WERI-Rb-1 (cell line): ENCODE results near the gene KCNH1.

Source experiments
- DNase-seq: peaks from one replicate; pipeline ENCODE4 v3.0.0-alpha.2; 2020
- H3K27ac ChIP-seq: fragments of 250-450 bp; sonication (Bioruptor Pico); 2 replicates; pipeline ENCODE4 v1.5.1; 2020; ENCODE audit warnings: mild to moderate bottlenecking, moderate library complexity
- H3K27me3 ChIP-seq: fragments of 250-450 bp; sonication (Bioruptor Pico); 2 replicates; pipeline ENCODE4 v1.5.1; 2021; ENCODE audit warnings: mild to moderate bottlenecking, low read depth, moderate library complexity; ENCODE audit not compliant: insufficient read depth, severe bottlenecking
- H3K36me3 ChIP-seq: fragments of 250-450 bp; sonication (Bioruptor Pico); 2 replicates; pipeline ENCODE4 v1.5.1; 2020; ENCODE audit warnings: mild to moderate bottlenecking, moderate library complexity
- H3K4me3 ChIP-seq: 2 replicates; pipeline ENCODE4 v1.5.1; 2011; ENCODE audit warnings: low read depth, mild to moderate bottlenecking, control low read depth, low read length
- H3K9me3 ChIP-seq: fragments of 250-450 bp; sonication (Bioruptor Pico); 2 replicates; pipeline ENCODE4 v1.5.1; 2021; ENCODE audit warnings: mild to moderate bottlenecking, moderate library complexity; ENCODE audit not compliant: severe bottlenecking
- CTCF ChIP-seq: IDR thresholded peaks from 2 replicates; pipeline ENCODE4 v1.5.1; 2011; ENCODE audit warnings: low read depth, mild to moderate bottlenecking, control low read depth, inconsistent platforms, low read length

Gene KCNH1

DNA sequence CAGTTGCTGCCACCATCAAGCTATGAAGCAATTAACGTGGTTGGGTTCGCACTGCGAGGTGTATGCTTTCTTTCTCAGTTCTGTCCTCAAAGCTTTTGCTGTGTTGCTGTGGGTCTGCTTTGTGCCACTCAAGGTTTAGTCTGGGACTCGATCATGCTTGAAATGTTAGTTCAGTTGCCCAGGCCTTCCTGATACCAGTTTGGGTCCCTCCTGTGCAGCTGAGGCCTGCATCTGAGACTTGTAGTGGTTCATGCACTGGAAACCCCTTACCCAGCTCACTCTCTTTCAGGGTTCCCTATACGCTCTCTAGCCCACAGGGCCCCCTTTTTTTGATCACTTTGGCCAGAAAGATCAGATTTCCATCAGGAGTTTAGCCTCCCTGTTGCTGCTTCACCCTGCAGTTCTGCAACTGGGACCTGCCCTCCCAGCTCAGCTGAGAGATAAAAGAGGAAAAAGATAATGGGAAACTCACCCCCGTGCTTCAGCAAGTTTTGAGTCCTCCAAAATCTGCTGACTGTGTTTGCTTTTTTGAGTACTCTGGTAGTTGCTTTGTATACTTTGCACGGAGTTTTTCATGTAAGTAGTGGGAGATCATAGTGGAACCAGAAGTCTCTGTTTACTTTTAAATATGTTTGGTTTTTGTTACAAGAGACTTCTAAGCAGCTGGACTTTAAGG, 488.2 kb downstream of the KCNH1 start:
- no peak for TF ChIP-seq CTCF
- Histone ChIP-seq H3K27ac (no peak overlapping the region), H3K27me3 (no peaks in the 10 kb centered on the region), H3K9me3 (no peaks in the 10 kb centered on the region), H3K4me3 (no peak overlapping the region), H3K36me3 (no peaks in the 10 kb centered on the region)
- no peak for DNase-seq

DNA sequence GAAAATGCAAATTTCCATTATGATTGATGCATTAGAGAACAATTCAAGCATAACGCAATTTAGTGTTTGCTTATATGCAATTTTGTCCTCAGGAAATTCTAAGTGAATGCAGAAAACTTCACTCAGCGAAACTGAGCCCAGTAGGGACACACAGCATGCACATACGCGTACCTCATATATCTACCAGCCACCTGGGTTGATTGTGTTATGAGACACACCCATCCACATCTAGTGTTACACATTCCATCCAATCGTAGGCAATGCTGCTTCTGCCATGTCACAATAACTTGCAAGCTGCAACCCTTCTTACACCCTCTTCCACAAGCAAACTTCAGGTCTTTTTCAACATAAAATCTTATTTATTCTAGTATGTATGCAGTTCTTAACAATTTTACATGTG, 492.4 kb downstream of the KCNH1 start:
- DNase-seq, result no peak
- Histone ChIP-seq H3K27ac (no peak overlapping the region), H3K4me3 (no peak overlapping the region), H3K27me3 (no peaks in the 10 kb centered on the region), H3K36me3 (no peaks in the 10 kb centered on the region), H3K9me3 (no peaks in the 10 kb centered on the region)
- no peak for TF ChIP-seq CTCF

GRCh38 chr1:210635108-210635507, 498.8 kb downstream of the KCNH1 start:
- TF ChIP-seq CTCF, result no peak
- no peak for DNase-seq
- Histone ChIP-seq H3K27me3 (no peaks in the 10 kb centered on the region), H3K36me3 (no peaks in the 10 kb centered on the region), H3K27ac (no peak overlapping the region), H3K9me3 (no peaks in the 10 kb centered on the region), H3K4me3 (no peak overlapping the region)

- H3K27me3 ChIP-seq, result no peaks in the 10 kb centered on the region
- no peaks in the 10 kb centered on the region for H3K36me3 ChIP-seq
- TF ChIP-seq CTCF, result no peak
- no peak overlapping the region for H3K27ac ChIP-seq
- H3K9me3 ChIP-seq, result no peaks in the 10 kb centered on the region
- no peak overlapping the region for H3K4me3 ChIP-seq
- no peak for DNase-seq
Measured at GRCh38 chr1:210633636-210634035, 500.3 kb downstream of the KCNH1 start.

DNA sequence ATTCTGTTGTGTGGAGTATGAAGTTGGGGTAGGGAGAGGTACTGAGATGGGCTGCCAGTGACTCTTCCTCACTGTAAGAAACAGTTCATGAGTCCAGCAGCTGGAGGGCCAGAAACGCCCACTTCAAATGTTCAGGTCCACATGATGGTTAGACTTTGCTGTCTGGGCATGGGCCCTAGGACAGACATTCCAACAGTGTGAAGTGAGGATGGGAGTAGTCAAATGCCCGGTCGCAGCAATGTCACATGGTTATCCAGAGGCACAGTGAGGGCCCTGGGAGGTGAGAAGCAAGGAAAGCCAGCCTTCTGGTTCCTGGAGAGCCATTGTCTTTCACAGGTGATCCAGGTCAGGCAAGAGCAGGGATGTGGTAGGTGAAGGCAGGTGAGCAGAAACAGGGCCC, 500.8 kb downstream of the KCNH1 start:
- no peak for DNase-seq
- no peak overlapping the region for H3K27ac ChIP-seq
- no peaks in the 10 kb centered on the region for H3K9me3 ChIP-seq
- no peak for TF ChIP-seq CTCF
- no peaks in the 10 kb centered on the region for H3K27me3 ChIP-seq
- H3K36me3 ChIP-seq, result no peaks in the 10 kb centered on the region
- no peak overlapping the region for H3K4me3 ChIP-seq

DNA sequence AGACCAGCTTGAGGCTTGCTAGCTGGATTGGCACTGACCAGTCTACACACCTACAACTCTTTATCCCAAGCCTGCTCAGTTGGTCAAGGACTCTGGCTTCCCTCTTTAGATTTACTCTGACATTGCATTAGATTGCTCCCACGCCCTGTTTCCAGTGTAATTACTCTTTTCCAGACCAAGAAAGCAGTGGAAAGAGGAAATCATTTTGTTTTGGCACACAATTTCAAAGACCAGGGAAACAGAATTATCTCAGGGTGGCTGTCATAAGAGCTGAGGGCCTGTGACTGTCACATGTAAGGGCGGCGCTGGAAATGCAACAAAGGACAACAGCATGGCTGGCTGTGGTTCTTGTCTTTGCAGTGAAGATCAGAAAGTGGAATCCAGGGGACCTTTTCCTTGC, 502.5 kb downstream of the KCNH1 start:
- Histone ChIP-seq H3K27me3 (no peaks in the 10 kb centered on the region), H3K27ac (no peak overlapping the region), H3K9me3 (no peaks in the 10 kb centered on the region), H3K4me3 (no peak overlapping the region), H3K36me3 (no peaks in the 10 kb centered on the region)
- DNase-seq, result no peak
- no peak for TF ChIP-seq CTCF
